K562 (cell line): ENCODE measurements around the gene FCSK. TPM values are rescaled to one million over a fixed set of nuclear protein-coding genes. Genes with fewer than 3 reads are reported as not detected.

Source experiments
- ARID1B ChIP-seq: fragments of 450-650 bp; IDR thresholded peaks from 2 replicates; pipeline ENCODE4 v1.6.1; 2016; ENCODE audit warnings: antibody characterized with exemption, mild to moderate bottlenecking, inconsistent platforms
- ARID3B ChIP-seq: fragments of 250-450 bp; sonication (Bioruptor Pico); IDR thresholded peaks from 2 replicates; pipeline ENCODE4 v1.4.0; 2020; ENCODE audit warnings: borderline replicate concordance
- BRF1 ChIP-seq: IDR thresholded peaks from 3 replicates; pipeline ENCODE4 v1.6.1; 2011; ENCODE audit warnings: borderline replicate concordance, mild to moderate bottlenecking; ENCODE audit not compliant: insufficient read length; ENCODE audit errors: extremely low read depth
- DACH1 ChIP-seq: fragments of 450-650 bp; IDR thresholded peaks from 2 replicates; pipeline ENCODE4 v1.6.1; 2018; ENCODE audit not compliant: partially characterized antibody
- ETS1 ChIP-seq: conservative IDR thresholded peaks from 2 replicates; pipeline ENCODE4 v1.6.1; 2011; ENCODE audit warnings: low read depth, mild to moderate bottlenecking, low read length; ENCODE audit not compliant: control insufficient read depth
- FOXP1 ChIP-seq: sonication (generic); formaldehyde crosslinking; IDR thresholded peaks from 2 replicates; pipeline ENCODE4 v1.8.0; 2022; ENCODE audit warnings: mild to moderate bottlenecking, missing genetic modification reagents
- HMG20B ChIP-seq: fragments of 250-450 bp; sonication (Bioruptor Pico); IDR thresholded peaks from 2 replicates; pipeline ENCODE4 v1.5.0; 2021; ENCODE audit warnings: mild to moderate bottlenecking
- JUND ChIP-seq, 2 experiments: IDR thresholded peaks; 2 replicates in 1 of 2; 3 replicates in 1 of 2; pipeline ENCODE4 v1.6.1; 2011; ENCODE audit warnings: borderline replicate concordance in 2 of 2, low read depth in 2 of 2, low read length in 2 of 2, improper control_type of control experiment in 1 of 2, missing biosample characterization in 1 of 2, missing genetic modification characterization in 1 of 2, missing genetic modification reagents in 1 of 2
- MITF ChIP-seq: IDR thresholded peaks from 2 replicates; pipeline ENCODE4 v1.6.1; 2014; ENCODE audit warnings: antibody characterized with exemption
- PHTF2 ChIP-seq: fragments of 250-450 bp; sonication (Bioruptor Pico); IDR thresholded peaks from 2 replicates; pipeline ENCODE4 v1.5.0; 2021; ENCODE audit warnings: mild to moderate bottlenecking
- PPARD ChIP-seq: fragments of 250-450 bp; sonication (Bioruptor Pico); IDR thresholded peaks from 2 replicates; pipeline ENCODE4 v1.8.0; 2022; ENCODE audit warnings: inconsistent platforms, mild to moderate bottlenecking, moderate library complexity
- RNF2 ChIP-seq: sonication (generic); IDR thresholded peaks from 2 replicates; pipeline ENCODE4 v1.6.1; 2016
- RUNX1 ChIP-seq: sonication (generic); IDR thresholded peaks from 2 replicates; pipeline ENCODE4 v1.6.1; 2016; ENCODE audit warnings: antibody characterized with exemption, low read depth
- SMARCE1 ChIP-seq: fragments of 450-650 bp; IDR thresholded peaks from 2 replicates; pipeline ENCODE4 v1.7.1; 2016; ENCODE audit warnings: mild to moderate bottlenecking
- TAF1 ChIP-seq: IDR thresholded peaks from 2 replicates; pipeline ENCODE4 v1.6.1; 2011; ENCODE audit warnings: mild to moderate bottlenecking, low read length, moderate library complexity; ENCODE audit not compliant: insufficient read depth, control insufficient read depth, severe bottlenecking; ENCODE audit errors: extremely low read depth
- THAP12 ChIP-seq: fragments of 250-450 bp; sonication (Bioruptor Pico); IDR thresholded peaks from 2 replicates; pipeline ENCODE4 v1.9.0; 2021; ENCODE audit warnings: mild to moderate bottlenecking, inconsistent platforms
- ZFP30 ChIP-seq: fragments of 250-450 bp; sonication (Bioruptor Pico); IDR thresholded peaks from 2 replicates; pipeline ENCODE4 v1.8.0; 2022; ENCODE audit warnings: moderate library complexity, mild to moderate bottlenecking, inconsistent platforms, borderline replicate concordance
- ZFPM2 ChIP-seq: fragments of 250-450 bp; sonication (Bioruptor Pico); IDR thresholded peaks from 2 replicates; pipeline ENCODE4 v1.5.1; 2022; ENCODE audit warnings: mild to moderate bottlenecking
- ZFX ChIP-seq: sonication (generic); formaldehyde crosslinking; IDR thresholded peaks from 2 replicates; pipeline ENCODE4 v1.8.0; 2022; ENCODE audit warnings: mild to moderate bottlenecking, missing genetic modification reagents, moderate library complexity
- polyA plus RNA-seq, 8 experiments: library from polyadenylated mRNA; depleted of rRNA in 4 of 8; stranded (reverse) in 5 of 8; unstranded in 3 of 8; fragments of >200 nt; fragmentation: Nextera tagmentation in 2 of 8; fragmentation: Illumina TruSeq in 1 of 8; extraction: Ambion mirVana in 2 of 8; extraction: Trizol in 1 of 8; gene quantifications; 2 replicates each; pipeline versions ENCODE4 v1.2.1 to v1.2.3, GENCODE V29; 2011 to 2014; ENCODE audit warnings: inconsistent platforms in 1 of 8, missing spikeins in 1 of 8
- total RNA-seq, 7 experiments: library from RNA; depleted of rRNA in 6 of 7; stranded (reverse); fragments of >200 nt in 6 of 7; fragmentation: Illumina TruSeq in 2 of 7; extraction: Trizol in 2 of 7; gene quantifications; 2 replicates each; pipeline versions ENCODE4 v1.2.1 to v1.2.3, GENCODE V29; 2011 to 2021; ENCODE audit warnings: low replicate concordance in 1 of 7
- TF ChIP-seq, protein P1 (sequence below): fragments of 450-650 bp; formaldehyde crosslinking; conservative IDR thresholded peaks from 2 replicates; pipeline ENCODE4 v1.4.0; 2022; ENCODE audit warnings: mild to moderate bottlenecking, missing genetic modification characterization

Gene FCSK
- total and polyA plus RNA-seq, 9 of the 15 experiments (the other 6 are each of a cell fraction or from before 2014, with no cell fraction given): 0.92 to 18.6 (median 8.3) TPM

DNA sequence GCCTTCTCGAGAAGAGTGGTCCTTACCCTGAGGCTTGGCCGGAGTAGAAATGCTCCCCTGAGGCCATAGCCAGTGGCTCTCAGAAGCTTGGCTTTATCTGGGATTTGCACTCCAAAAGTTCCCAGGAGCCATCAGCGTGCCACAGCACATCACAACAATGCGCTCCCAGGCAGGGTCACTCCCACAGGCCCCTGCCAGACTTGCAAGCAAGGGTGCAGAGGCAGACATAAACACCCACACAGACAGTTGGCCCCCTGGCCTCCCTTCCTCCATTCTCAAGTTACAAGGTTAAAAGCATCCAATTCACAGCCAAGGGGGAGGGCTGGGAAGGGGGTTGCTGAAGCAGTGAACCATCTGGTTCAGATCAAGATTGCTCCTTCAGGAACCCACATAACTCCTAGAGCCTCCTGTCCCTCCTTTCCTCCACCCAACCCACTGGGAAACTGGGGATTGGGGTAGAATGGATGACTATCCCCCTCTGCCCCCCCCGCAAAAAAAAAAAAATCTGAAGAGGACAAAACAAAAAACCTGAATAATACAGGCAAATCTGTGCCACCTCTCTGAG is 17.3 kb upstream of the FCSK start (continued):
- peak; percentile 62 for TF ChIP-seq TAF1
- TF ChIP-seq ARID1B: peak; percentile 77
- TF ChIP-seq ETS1: 0 out of 2 replicates have a peak, but pooled peaks have one; percentile 21
- TF ChIP-seq THAP12 (CRISPR knock-in tag): 0 out of 2 replicates have a peak, but pooled peaks have one; percentile 53
- TF ChIP-seq, protein P1, sequence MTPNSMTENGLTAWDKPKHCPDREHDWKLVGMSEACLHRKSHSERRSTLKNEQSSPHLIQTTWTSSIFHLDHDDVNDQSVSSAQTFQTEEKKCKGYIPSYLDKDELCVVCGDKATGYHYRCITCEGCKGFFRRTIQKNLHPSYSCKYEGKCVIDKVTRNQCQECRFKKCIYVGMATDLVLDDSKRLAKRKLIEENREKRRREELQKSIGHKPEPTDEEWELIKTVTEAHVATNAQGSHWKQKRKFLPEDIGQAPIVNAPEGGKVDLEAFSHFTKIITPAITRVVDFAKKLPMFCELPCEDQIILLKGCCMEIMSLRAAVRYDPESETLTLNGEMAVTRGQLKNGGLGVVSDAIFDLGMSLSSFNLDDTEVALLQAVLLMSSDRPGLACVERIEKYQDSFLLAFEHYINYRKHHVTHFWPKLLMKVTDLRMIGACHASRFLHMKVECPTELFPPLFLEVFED (CRISPR knock-in tag): no peak
- TF ChIP-seq ZFPM2 (CRISPR knock-in tag): no peak
- no peak for TF ChIP-seq PPARD (CRISPR knock-in tag)
- no peak for TF ChIP-seq ARID3B (CRISPR knock-in tag)
- 0 out of 2 replicates have a peak, but pooled peaks have one; percentile 28 for TF ChIP-seq ZFX
- TF ChIP-seq FOXP1: no peak
- TF ChIP-seq DACH1: peak; percentile 30
- TF ChIP-seq MITF: no peak
- TF ChIP-seq ZFP30 (CRISPR knock-in tag): no peak
- no peak for TF ChIP-seq PHTF2
- TF ChIP-seq SMARCE1: peak; percentile 23; the same call in 1 of the 2 replicates
- no peak for TF ChIP-seq RUNX1
- no peak for TF ChIP-seq HMG20B (CRISPR knock-in tag)
- TF ChIP-seq BRF1: no peak
- TF ChIP-seq JUND (IDR thresholded peaks at IDR 0.05; ENCODE audit: borderline replicate concordance, low read depth, low read length): peak; percentile 60; the same call in 1 of the 2 replicates
- TF ChIP-seq JUND (tag; IDR thresholded peaks at IDR 0.05; ENCODE audit: borderline replicate concordance, low read depth, low read length): peak; percentile 66; the same call in 1 of the 3 replicates
- TF ChIP-seq RNF2: peak; percentile 93
